Measurements from ENCODE around the gene NFAM1.

- TF ChIP-seq EZH2phosphoT487 (IDR thresholded peaks at IDR 0.05; ENCODE audit: borderline replicate concordance) = no peak
- no peak for TF ChIP-seq CTCF (IDR thresholded peaks at IDR 0.05 in 2 of 3, conservative IDR thresholded peaks at IDR 0.05 in 1 of 3; ENCODE audit: borderline replicate concordance in 1 of 3, insufficient read depth in 1 of 3, low read depth in 2 of 3, low read length in 2 of 3)
Measured at GRCh38 chr22:42369250-42370041, 62.8 kb downstream of the NFAM1 start.
